ENCODE results near the gene RTL10.

RTL10 gene

DNA sequence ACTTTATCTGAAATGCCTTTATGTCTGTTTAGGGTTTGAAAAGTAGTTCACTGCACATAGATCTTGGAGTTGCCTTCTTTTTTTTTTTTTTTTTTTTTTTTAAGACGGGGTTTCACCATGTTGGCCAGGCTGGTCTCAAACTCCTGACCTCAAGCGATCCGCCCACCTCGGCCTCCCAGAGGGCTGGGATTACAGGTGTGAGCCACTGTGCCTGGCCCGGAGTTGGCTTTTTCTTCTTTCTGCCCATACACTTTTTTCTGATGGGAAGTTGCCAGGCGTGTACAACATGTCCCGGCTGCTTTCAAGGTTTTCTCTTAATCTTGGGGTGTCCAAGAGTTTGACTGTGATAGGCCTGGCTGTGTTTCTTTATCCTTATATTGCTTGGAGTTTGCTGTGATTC, 12.9 kb upstream of the RTL10 start:
- H3K4me3 Mint-ChIP-seq = no peak overlapping the region
- no peak overlapping the region for H3K27ac Mint-ChIP-seq
- no peaks in the 10 kb centered on the region for H3K4me1 Mint-ChIP-seq
- no peaks in the 10 kb centered on the region for H3K9me3 Mint-ChIP-seq
- no peaks in the 10 kb centered on the region for H3K36me3 Mint-ChIP-seq (ENCODE audit: low read depth)
- ATAC-seq (no peak), DNase-seq (no peak)
- no peaks in the 10 kb centered on the region for H3K27me3 Mint-ChIP-seq

DNA sequence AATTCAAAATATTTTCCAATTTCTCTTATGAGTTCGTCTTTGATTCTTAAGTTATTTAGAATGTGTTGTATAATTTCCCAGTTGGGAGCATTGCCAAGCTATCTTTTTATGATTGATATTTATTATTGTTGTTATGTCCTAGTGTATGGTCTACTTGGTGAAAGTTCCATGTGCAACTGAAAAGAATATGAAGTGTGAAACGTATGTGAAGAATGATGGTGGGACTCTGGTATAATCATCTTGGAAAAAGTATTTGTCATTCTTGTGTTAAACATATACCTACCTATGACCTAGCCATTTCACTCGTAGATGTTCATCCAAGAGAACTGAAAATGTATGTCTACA, 12.0 kb upstream of the RTL10 start:
- no peaks in the 10 kb centered on the region for H3K4me1 Mint-ChIP-seq

GRCh38 chr22:19865141-19865829, 10.6 kb upstream of the RTL10 start:
- Mint-ChIP-seq H3K36me3 (ENCODE audit: low read depth) (no peaks in the 10 kb centered on the region), H3K9me3 (no peaks in the 10 kb centered on the region), H3K4me1 (no peaks in the 10 kb centered on the region), H3K4me3 (no peak overlapping the region), H3K27me3 (no peaks in the 10 kb centered on the region), H3K27ac (no peak overlapping the region)
- no peak for DNase-seq
- no peak for ATAC-seq

More for the DNA sequence above, 12.0 kb upstream of the RTL10 start:
- Mint-ChIP-seq H3K27ac (no peak overlapping the region), H3K9me3 (no peaks in the 10 kb centered on the region), H3K4me3 (no peak overlapping the region), H3K27me3 (no peaks in the 10 kb centered on the region), H3K36me3 (ENCODE audit: low read depth) (no peaks in the 10 kb centered on the region)
- ATAC-seq (no peak), DNase-seq (no peak)

GRCh38 chr22:19864538-19865106, 9.9 kb upstream of the RTL10 start:
- no peak for DNase-seq
- Mint-ChIP-seq H3K27me3 (no peaks in the 10 kb centered on the region), H3K4me1 (no peaks in the 10 kb centered on the region), H3K36me3 (ENCODE audit: low read depth) (no peaks in the 10 kb centered on the region), H3K4me3 (no peak overlapping the region), H3K9me3 (no peaks in the 10 kb centered on the region), H3K27ac (no peak overlapping the region)
- ATAC-seq = no peak

DNA sequence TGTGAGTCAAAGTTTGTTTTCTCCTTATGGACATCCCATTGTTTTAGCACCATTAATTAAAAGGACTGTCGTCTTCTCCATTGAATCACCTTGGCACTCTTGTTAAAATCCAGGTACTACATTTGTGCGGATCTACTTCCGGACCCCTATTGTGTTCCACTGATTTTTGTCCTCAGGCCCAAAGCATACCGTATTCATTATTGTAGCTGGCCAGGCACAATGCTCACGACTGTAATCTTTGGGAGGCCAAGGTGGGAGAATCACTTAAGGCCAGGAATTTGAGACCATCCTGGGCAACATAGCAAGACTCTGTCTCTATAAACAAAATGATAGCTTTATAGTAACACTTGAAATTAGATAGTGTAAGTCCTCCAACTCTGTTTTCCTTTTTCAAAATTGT, 8.9 kb upstream of the RTL10 start:
- Mint-ChIP-seq H3K4me1 (peaks cover 2% of the 10 kb centered on the region), H3K27me3 (no peaks in the 10 kb centered on the region), H3K36me3 (ENCODE audit: low read depth) (no peaks in the 10 kb centered on the region), H3K9me3 (no peaks in the 10 kb centered on the region), H3K27ac (no peak overlapping the region), H3K4me3 (no peak overlapping the region)
- ATAC-seq (no peak), DNase-seq (no peak)

DNA sequence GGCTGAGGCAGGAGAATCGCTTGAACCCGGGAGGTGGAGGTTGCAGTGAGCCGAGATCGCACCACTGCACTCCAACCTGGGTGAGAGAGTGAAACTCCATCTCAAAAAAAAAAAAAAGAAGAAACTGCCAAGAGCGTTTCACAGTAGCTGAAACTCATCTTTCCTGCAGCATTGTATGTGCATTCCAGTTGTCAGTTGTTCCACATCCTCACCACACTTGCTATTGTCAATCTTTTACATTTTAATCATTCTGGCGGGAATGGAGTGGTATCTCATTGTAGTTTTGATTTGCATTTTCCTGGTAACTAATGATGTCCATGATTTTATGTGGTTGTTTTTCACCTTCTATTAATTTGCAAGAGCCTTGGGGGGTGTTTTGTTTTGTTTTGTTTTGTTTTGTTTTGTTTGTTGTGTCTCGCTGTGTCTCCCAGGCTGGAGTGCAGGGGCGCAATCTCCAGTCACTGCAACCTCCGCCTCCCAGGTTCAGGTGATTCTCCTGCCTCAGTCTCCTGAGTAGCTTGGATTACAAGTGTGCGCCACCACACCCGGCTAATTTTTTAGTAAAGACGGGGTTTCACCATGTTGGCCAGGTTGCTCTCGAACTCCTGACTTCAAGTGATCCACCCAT, 8.1 kb upstream of the RTL10 start:
- Mint-ChIP-seq H3K27ac (no peak overlapping the region), H3K36me3 (ENCODE audit: low read depth) (no peaks in the 10 kb centered on the region), H3K9me3 (no peaks in the 10 kb centered on the region), H3K27me3 (no peaks in the 10 kb centered on the region), H3K4me1 (peaks cover 2% of the 10 kb centered on the region), H3K4me3 (no peak overlapping the region)
- ATAC-seq (no peak), DNase-seq (no peak)

GRCh38 chr22:19859861-19860510, 5.3 kb upstream of the RTL10 start:
- Mint-ChIP-seq H3K4me3 (no peak overlapping the region), H3K9me3 (no peaks in the 10 kb centered on the region), H3K27me3 (no peaks in the 10 kb centered on the region), H3K27ac (no peak overlapping the region), H3K36me3 (ENCODE audit: low read depth) (peaks cover 6% of the 10 kb centered on the region), H3K4me1 (peaks cover 20% of the 10 kb centered on the region)
- ATAC-seq (no peak), DNase-seq (no peak)

GRCh38 chr22:19857382-19857781, 2.7 kb upstream of the RTL10 start:
- Mint-ChIP-seq H3K9me3 (no peaks in the 10 kb centered on the region), H3K36me3 (ENCODE audit: low read depth) (peaks cover 15% of the 10 kb centered on the region), H3K27me3 (no peaks in the 10 kb centered on the region), H3K4me1 (peaks cover 36% of the 10 kb centered on the region), H3K4me3 (no peak overlapping the region), H3K27ac (peak overlapping the region; percentile 60)
- DNase-seq (no peak), ATAC-seq (no peak)

DNA sequence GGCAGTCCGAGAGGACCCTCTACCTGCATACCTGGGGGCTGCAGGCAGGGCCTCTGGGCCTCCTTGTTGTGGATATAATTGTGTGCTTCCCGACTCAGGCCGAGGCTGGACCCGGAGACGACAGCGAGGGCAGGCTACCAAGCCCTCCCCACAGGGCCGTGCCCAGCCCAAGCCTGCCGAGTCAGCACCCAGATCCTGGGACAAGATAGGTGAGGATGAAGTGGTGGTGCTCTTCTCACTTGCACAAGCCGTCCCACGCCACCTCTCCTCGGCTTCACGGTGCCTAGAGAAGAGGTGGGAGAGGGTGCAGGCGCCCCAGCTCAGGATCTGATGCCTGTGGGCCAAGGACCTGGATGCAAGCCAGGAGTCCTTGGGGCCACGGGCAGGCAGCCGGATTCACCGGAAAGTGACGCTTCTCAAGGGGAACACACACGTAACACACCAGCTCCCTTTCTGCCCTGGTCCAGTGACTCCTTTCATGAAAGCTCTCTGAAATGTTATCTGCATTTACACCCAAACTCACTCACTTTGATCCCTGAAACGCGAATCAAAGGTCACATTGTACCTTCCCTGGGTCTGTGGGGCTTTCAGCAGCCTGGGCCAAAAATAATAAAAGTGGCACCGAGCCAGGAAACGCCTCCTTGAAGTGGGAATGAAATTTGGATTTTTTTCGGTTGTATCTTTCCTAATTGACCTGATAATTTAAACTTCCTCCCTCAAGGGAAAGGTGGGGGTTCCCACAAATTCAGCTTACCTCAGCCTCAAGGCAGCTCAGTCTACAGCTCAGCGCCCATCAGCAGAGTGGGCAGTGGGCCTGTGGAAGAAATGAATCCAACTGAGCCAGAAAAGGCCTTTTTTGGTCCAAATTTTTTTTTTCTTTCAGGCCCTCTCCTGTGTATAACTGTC, 1.1 kb upstream of the RTL10 start:
- Mint-ChIP-seq H3K27ac (peak overlapping the region; percentile 91), H3K9me3 (no peaks in the 10 kb centered on the region), H3K4me1 (peaks cover 44% of the 10 kb centered on the region), H3K36me3 (ENCODE audit: low read depth) (peaks cover 20% of the 10 kb centered on the region), H3K27me3 (no peaks in the 10 kb centered on the region), H3K4me3 (peak overlapping the region; percentile 98)
- ATAC-seq (peak; percentile 38), DNase-seq (peak; percentile 74)

DNA sequence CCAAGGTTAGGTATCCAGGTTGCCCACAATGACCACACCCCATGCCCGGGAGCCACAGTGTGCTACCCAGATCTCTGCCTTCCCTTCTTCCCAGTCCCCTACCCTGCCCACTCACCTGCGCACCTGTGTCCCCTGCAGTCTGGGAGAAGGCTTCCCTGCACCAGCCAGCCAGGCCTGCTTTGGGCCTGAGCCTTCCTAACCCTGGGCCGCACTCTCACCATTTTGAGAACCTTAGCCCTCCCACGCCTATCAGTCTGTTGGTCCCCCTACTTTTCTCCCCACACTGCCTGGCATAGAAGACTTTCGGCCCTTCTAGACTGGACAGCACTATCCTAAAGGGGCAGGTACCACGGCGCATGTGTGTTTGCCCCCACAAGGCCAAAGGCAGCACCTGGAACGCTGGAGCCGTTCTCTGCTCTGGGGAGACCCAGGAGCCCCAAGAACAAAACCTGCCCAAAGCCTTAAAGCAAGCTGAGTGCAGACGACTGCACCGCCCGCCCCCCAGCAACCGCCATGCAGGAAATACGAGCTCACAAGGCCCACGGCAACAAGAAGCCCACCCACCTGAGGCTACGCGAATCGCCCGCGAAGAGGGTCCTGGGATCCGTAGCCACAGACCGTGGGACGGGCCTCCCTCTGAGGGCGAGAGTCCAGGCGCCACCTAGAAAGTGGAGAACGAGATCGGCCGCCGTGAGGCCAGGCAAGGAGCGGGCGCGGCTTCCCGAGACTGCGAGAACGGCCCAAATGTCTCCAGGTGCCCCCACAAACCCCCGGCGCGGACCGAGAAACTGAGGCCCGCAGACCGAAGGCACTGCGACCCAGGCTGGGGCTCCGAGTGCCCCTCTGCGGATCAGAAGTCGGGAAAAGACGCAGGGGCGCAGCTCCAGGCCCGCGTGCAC, 546 bp downstream of the RTL10 start:
- peaks cover 47% of the 10 kb centered on the region for H3K4me1 Mint-ChIP-seq
- peak overlapping the region; percentile 98 for H3K4me3 Mint-ChIP-seq
- no peak for ATAC-seq
- no peak for DNase-seq
- H3K9me3 Mint-ChIP-seq = no peaks in the 10 kb centered on the region
- H3K27me3 Mint-ChIP-seq = no peaks in the 10 kb centered on the region
- peak overlapping the region; percentile 91 for H3K27ac Mint-ChIP-seq
- H3K36me3 Mint-ChIP-seq (ENCODE audit: low read depth) = peaks cover 30% of the 10 kb centered on the region

GRCh38 chr22:19853058-19853878, 1.4 kb downstream of the RTL10 start:
- DNase-seq = no peak
- Mint-ChIP-seq H3K27me3 (no peaks in the 10 kb centered on the region), H3K27ac (peak overlapping the region; percentile 91), H3K9me3 (no peaks in the 10 kb centered on the region), H3K4me1 (peaks cover 47% of the 10 kb centered on the region), H3K4me3 (peak overlapping the region; percentile 98), H3K36me3 (ENCODE audit: low read depth) (peaks cover 30% of the 10 kb centered on the region)
- ATAC-seq = no peak

DNA sequence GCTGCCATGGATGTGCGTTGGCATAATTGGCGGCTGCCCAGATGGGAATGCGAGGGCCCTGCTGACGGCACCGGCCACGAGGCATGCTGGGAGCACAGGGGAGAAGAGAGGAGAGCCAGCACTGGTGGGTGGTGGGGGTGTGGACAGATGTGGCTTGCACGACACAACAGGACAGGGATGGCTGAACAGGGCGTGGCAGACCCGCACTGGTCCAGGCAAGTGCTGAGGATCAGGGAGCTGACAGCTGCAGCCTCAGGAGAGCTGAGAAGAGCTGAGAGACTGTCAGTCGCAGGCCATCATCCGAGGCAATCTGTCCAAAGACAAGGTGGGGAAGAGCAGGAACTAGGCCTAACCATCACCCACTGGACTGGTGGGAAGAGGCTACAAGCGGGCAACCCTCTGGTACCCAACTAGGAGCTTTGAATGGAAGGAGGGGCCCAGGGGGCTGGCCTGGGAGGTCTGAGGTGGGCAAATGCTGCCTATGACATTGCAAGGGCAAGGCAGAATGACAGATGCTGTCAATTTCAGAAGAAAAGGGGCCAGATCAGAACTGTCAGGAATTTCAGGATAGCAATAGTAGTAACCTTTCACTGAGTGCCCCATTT, 2.4 kb downstream of the RTL10 start:
- DNase-seq = no peak
- Mint-ChIP-seq H3K4me1 (peaks cover 44% of the 10 kb centered on the region), H3K27ac (peak overlapping the region; percentile 91), H3K36me3 (ENCODE audit: low read depth) (peaks cover 36% of the 10 kb centered on the region), H3K27me3 (no peaks in the 10 kb centered on the region), H3K4me3 (peak overlapping the region; percentile 98), H3K9me3 (no peaks in the 10 kb centered on the region)
- ATAC-seq = no peak

Measured in activated naive CD8-positive, alpha-beta T cell treated with anti-CD3 and anti-CD28 coated beads, Interleukin-2, amount 50 U/mL, for 24 hours (primary cell).